WERI-Rb-1 (cell line): ENCODE data around the gene XPO6.

ENCODE experiments used
- DNase-seq: peaks from one replicate; pipeline ENCODE4 v3.0.0-alpha.2; 2020
- H3K27ac ChIP-seq: fragments of 250-450 bp; sonication (Bioruptor Pico); 2 replicates; pipeline ENCODE4 v1.5.1; 2020; ENCODE audit warnings: mild to moderate bottlenecking, moderate library complexity
- H3K27me3 ChIP-seq: fragments of 250-450 bp; sonication (Bioruptor Pico); 2 replicates; pipeline ENCODE4 v1.5.1; 2021; ENCODE audit warnings: mild to moderate bottlenecking, low read depth, moderate library complexity; ENCODE audit not compliant: insufficient read depth, severe bottlenecking
- H3K36me3 ChIP-seq: fragments of 250-450 bp; sonication (Bioruptor Pico); 2 replicates; pipeline ENCODE4 v1.5.1; 2020; ENCODE audit warnings: mild to moderate bottlenecking, moderate library complexity
- H3K4me3 ChIP-seq: 2 replicates; pipeline ENCODE4 v1.5.1; 2011; ENCODE audit warnings: low read depth, mild to moderate bottlenecking, control low read depth, low read length
- H3K9me3 ChIP-seq: fragments of 250-450 bp; sonication (Bioruptor Pico); 2 replicates; pipeline ENCODE4 v1.5.1; 2021; ENCODE audit warnings: mild to moderate bottlenecking, moderate library complexity; ENCODE audit not compliant: severe bottlenecking
- TF ChIP-seq, protein P1 (sequence below): IDR thresholded peaks from 2 replicates; pipeline ENCODE4 v1.5.1; 2011; ENCODE audit warnings: low read depth, mild to moderate bottlenecking, control low read depth, inconsistent platforms, low read length

Gene XPO6

DNA sequence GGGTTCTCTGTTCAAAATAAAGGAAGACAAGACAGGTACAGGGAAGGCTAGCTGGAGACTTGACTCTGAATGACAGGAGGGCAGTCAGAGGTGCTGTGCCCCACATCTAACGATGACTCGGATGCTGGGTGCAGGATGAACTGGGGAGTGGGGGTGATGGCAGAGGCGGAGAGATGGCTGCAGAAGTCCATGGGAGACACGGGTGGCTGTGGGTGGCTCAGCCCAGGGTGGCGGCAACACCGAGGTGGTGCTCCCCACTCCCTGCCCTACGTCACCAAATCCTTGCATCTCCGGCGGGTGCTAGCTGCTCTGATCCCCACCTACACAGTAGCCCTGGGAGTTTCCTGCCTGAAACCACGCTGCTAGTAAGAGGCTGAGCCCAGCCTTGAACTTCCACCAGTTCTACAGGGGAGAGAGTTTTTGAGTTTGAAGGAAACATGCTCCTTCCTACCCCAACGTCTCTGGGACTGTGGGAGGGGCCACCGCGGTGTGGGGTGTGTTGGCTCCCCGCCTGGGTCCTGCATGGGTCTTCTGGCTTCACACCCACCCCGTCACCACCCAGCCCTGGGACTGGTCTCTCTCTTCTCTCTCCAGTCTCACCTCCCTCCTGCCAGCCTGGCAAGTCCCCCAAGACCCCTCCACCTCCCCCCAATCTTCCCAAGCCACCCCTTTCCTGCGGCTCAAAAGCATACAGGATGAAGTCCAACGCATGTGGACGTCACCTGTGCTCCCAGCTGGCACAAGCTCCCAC, 152.8 kb downstream of the XPO6 start:
- Histone ChIP-seq H3K27ac (no peak overlapping the region), H3K9me3 (no peaks in the 10 kb centered on the region), H3K4me3 (no peak overlapping the region), H3K36me3 (no peaks in the 10 kb centered on the region), H3K27me3 (no peaks in the 10 kb centered on the region)
- TF ChIP-seq, protein P1, sequence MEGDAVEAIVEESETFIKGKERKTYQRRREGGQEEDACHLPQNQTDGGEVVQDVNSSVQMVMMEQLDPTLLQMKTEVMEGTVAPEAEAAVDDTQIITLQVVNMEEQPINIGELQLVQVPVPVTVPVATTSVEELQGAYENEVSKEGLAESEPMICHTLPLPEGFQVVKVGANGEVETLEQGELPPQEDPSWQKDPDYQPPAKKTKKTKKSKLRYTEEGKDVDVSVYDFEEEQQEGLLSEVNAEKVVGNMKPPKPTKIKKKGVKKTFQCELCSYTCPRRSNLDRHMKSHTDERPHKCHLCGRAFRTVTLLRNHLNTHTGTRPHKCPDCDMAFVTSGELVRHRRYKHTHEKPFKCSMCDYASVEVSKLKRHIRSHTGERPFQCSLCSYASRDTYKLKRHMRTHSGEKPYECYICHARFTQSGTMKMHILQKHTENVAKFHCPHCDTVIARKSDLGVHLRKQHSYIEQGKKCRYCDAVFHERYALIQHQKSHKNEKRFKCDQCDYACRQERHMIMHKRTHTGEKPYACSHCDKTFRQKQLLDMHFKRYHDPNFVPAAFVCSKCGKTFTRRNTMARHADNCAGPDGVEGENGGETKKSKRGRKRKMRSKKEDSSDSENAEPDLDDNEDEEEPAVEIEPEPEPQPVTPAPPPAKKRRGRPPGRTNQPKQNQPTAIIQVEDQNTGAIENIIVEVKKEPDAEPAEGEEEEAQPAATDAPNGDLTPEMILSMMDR = no peak
- no peak for DNase-seq

DNA sequence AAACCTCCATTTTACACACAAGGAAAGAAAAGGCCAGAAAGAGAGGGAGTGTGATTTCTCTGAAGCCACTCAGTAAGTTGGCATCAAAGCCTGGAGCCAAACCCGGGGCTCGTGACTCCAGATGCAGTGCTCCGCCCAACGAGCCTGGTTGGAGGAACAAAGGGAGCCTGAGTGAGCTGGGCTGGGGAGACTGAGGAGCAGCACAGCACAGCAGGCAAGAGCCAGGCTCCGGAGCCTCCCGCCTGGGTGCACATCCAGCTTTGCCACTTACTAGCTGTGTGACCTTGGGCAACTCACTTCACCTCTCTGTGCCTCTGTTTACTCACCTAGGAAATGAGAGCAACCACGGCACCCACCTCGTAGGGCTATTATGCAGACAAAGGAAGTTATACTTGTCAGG, 153.8 kb downstream of the XPO6 start:
- H3K36me3 ChIP-seq = no peaks in the 10 kb centered on the region
- no peaks in the 10 kb centered on the region for H3K9me3 ChIP-seq
- no peak for DNase-seq
- H3K4me3 ChIP-seq = no peak overlapping the region
- no peak overlapping the region for H3K27ac ChIP-seq
- TF ChIP-seq, protein P1 = no peak
- no peaks in the 10 kb centered on the region for H3K27me3 ChIP-seq

DNA sequence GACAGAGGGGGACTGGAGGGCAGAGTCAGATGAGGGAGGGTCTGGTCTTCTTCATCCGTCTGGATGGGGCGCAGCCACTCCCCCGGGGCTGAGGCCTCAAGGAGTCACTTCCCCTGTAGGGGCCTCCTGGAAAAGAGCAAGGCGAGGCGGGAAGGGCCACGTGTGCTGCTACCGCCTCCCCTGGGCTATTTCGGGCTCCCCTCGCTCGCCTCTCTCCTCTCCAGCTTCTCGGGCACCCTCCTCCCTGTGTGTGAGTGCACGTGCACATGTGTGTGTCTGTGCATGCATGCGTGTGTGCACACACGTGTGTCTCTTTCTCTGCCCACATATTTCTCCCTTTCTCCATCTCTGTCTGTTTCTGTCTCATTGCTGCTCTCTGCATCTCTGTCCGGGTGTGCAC, 158.3 kb downstream of the XPO6 start:
- Histone ChIP-seq H3K27ac (no peak overlapping the region), H3K9me3 (no peaks in the 10 kb centered on the region), H3K27me3 (no peaks in the 10 kb centered on the region), H3K36me3 (no peaks in the 10 kb centered on the region), H3K4me3 (no peak overlapping the region)
- TF ChIP-seq, protein P1 = no peak
- DNase-seq = no peak

DNA sequence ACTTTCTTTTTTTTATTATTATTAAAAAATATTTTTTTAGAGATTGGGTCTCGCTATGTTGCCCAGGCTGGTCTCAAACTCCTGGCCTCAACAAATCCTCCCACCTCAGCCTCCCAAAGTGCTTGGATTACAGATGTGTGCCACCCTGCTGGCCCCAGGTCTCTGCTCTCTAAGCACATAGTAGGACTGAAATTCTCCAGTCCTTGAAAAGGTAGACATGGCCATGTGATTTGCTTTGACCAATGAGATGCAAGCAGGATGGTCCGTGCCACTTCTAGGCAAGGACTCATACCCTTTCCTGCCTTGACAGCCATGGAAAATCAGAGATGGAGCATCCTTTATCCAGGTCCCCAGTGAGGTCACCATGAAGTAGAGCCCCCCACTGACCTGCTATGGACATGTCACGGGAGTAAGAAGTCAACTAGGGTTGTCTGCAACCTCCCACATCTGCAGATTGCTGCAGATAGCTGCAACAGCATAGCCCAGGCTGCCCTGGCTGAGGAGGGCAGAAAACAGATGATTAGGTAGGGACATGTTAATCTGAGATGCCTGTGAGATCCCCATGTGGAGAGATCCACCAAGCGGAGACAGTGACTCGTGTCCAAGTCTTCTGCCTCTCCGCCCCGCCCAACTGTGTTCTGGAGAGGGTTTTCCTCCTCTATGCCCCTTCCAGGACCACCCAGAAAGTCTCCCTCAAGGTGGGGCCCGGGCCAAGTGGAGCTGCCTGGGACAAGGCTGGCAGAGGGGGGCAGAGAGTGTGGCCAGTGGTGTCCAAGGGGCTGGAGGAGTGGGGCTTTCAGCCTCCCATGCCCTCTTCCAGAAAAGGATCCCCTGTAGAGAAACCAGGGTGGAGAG, 159.3 kb downstream of the XPO6 start:
- no peaks in the 10 kb centered on the region for H3K27me3 ChIP-seq
- TF ChIP-seq, protein P1 = no peak
- no peak overlapping the region for H3K27ac ChIP-seq
- DNase-seq = no peak
- no peaks in the 10 kb centered on the region for H3K9me3 ChIP-seq
- H3K36me3 ChIP-seq = no peaks in the 10 kb centered on the region
- no peak overlapping the region for H3K4me3 ChIP-seq

DNA sequence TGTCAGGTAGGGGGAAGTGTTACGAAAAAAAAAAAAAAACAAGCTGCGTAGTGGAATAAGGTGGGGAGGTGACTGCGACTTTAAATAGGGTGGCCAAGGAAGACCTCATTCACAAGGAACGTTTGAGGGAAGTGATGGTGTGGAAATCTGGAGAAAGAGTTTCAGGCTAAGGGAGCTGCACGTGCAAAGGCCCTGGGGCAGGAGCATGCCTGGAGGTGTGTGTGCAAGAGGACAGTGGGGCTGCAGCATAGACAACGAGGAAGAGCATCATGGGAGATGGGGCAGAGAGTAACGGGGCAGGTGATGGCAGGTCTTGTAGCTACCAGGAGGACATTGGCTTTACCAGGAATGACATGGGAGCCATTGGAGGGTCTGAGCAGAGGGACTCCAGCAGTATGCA, 160.3 kb downstream of the XPO6 start:
- TF ChIP-seq, protein P1 = no peak
- no peaks in the 10 kb centered on the region for H3K27me3 ChIP-seq
- H3K4me3 ChIP-seq = no peak overlapping the region
- no peak for DNase-seq
- H3K36me3 ChIP-seq = no peaks in the 10 kb centered on the region
- H3K27ac ChIP-seq = no peak overlapping the region
- H3K9me3 ChIP-seq = peaks cover 2% of the 10 kb centered on the region
